SKM-1 (cell line): ENCODE measurements around the gene NAV3.
A peak's percentile ranks its signal among the peaks of the same experiment; 100 is the strongest.

Source experiments
- DNase-seq: peaks from one replicate; lab custom pipeline; 2025; ENCODE audit not compliant: unreplicated experiment; lab: John Stamatoyannopoulos, UW

NAV3 gene

GRCh38 chr12:77979597-77980250, 149.0 kb downstream of the NAV3 start:
- DNase-seq = no peak

- DNase-seq = no peak
Measured at GRCh38 chr12:77980782-77981181, 150.1 kb downstream of the NAV3 start.

GRCh38 chr12:77983859-77984258, 153.2 kb downstream of the NAV3 start:
- DNase-seq = no peak

GRCh38 chr12:77992760-77993159, 162.1 kb downstream of the NAV3 start:
- DNase-seq = no peak

GRCh38 chr12:77993658-77994057, 163.0 kb downstream of the NAV3 start:
- DNase-seq = no peak

GRCh38 chr12:77995436-77996167, 164.9 kb downstream of the NAV3 start:
- no peak for DNase-seq

GRCh38 chr12:77996670-77997069, 166.0 kb downstream of the NAV3 start:
- DNase-seq = no peak

- peak; percentile 4 for DNase-seq
Measured at GRCh38 chr12:77998236-77998786, 167.6 kb downstream of the NAV3 start.

- DNase-seq = peak; percentile 62
Measured at GRCh38 chr12:77999074-77999715, 168.5 kb downstream of the NAV3 start.

GRCh38 chr12:78002878-78003277, 172.2 kb downstream of the NAV3 start:
- DNase-seq = no peak

GRCh38 chr12:78004249-78005093, 173.8 kb downstream of the NAV3 start:
- peak; percentile 16 for DNase-seq

GRCh38 chr12:78005094-78005492, 174.4 kb downstream of the NAV3 start:
- no peak for DNase-seq

GRCh38 chr12:78007173-78007572, 176.5 kb downstream of the NAV3 start:
- no peak for DNase-seq

GRCh38 chr12:78009031-78009430, 178.3 kb downstream of the NAV3 start:
- no peak for DNase-seq

GRCh38 chr12:78018171-78018910, 187.6 kb downstream of the NAV3 start:
- DNase-seq = no peak

GRCh38 chr12:78018939-78019338, 188.2 kb downstream of the NAV3 start:
- DNase-seq = no peak

- DNase-seq = no peak
Measured at GRCh38 chr12:78028426-78028825, 197.7 kb downstream of the NAV3 start.

- DNase-seq = peak; percentile 55
Measured at GRCh38 chr12:78034025-78034424, 203.3 kb downstream of the NAV3 start.

GRCh38 chr12:78035901-78036606, 205.4 kb downstream of the NAV3 start:
- DNase-seq = no peak

GRCh38 chr12:78036874-78037273, 206.2 kb downstream of the NAV3 start:
- no peak for DNase-seq
